Measurements from ENCODE around the gene RPS19BP1.
"Not testable (repeated sequence)": the region's sequence is repeated elsewhere in the genome, so short reads cannot be mapped to it uniquely, and the experiment has no call there.

The RPS19BP1 gene

DNA sequence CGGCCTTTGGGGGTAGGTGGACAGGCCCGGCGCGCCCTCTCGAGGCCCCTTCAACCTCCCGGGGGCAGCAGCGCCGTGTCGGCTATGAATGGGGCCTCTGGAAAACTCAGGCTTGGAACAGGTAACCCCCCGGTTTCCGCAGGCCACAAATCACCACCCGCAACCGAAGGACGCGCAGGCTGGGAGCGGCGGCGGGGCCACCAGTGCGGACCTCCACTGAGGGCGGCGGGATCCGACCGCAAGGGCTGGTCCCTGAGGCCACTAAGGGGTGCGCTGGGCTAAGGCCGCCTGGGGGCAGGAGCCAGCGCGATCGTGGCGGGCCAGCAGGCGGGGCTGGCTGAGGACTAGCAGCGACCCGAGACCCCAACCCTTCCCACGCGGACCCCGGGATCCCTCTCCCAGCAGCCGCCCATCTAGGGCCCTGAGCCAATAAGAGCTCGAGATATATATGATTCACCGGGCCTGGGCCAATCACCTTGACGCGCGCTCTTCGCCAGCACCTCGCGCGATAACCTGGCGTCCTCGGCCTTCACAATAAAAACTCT, 12.8 kb downstream of the RPS19BP1 start:
- Mint-ChIP-seq H3K27ac (peak overlapping the region; percentile 93), H3K27me3 (no peaks in the 10 kb centered on the region), H3K4me1 (peaks cover 30% of the 10 kb centered on the region), H3K9me3 (no peaks in the 10 kb centered on the region), H3K4me3 (peak overlapping the region; percentile 91), H3K36me3 (peaks cover 23% of the 10 kb centered on the region)
- ATAC-seq (ENCODE audit: low read depth) (peak; percentile 89), DNase-seq (ENCODE audit: low spot score in 2 of 2) (no peak)

DNA sequence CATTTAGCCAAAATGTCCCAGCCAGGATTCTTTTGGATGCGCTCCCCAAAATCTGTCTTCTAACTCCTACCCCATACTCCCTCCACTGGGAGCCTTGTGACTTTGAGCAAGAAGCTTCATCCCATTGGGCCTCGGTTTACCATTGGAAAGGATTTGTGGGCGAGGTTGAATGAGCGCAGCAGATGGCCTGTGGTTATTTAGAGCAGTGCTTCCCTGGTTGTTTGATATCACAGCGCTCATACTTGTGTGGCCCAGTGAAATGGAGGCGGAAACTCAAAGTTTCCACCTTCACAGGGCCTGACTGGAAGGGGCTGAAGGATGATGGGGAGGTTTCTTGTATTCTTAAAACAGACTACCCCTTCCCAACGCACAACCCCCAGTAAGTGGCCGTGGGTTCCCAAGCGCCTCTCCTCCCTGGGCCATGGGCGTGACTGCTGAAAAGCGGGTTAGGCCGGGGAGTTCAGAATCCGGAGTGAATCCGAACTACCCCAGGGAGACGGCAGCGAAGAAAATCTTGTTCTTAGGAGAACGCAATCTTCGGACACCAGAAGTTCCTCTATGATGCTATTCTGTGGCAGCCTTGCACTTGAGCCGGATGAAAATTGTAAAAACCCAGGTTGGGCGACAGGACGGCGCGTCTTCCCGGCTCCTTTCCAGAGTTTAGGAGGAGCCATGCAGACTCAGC, 13.4 kb downstream of the RPS19BP1 start:
- H3K27me3 Mint-ChIP-seq = no peaks in the 10 kb centered on the region
- H3K4me3 Mint-ChIP-seq = peak overlapping the region; percentile 91
- peaks cover 32% of the 10 kb centered on the region for H3K4me1 Mint-ChIP-seq
- H3K9me3 Mint-ChIP-seq = no peaks in the 10 kb centered on the region
- ATAC-seq (ENCODE audit: low read depth) = no peak
- H3K27ac Mint-ChIP-seq = peak overlapping the region; percentile 93
- peaks cover 26% of the 10 kb centered on the region for H3K36me3 Mint-ChIP-seq
- DNase-seq (ENCODE audit: low spot score in 2 of 2) = no peak

DNA sequence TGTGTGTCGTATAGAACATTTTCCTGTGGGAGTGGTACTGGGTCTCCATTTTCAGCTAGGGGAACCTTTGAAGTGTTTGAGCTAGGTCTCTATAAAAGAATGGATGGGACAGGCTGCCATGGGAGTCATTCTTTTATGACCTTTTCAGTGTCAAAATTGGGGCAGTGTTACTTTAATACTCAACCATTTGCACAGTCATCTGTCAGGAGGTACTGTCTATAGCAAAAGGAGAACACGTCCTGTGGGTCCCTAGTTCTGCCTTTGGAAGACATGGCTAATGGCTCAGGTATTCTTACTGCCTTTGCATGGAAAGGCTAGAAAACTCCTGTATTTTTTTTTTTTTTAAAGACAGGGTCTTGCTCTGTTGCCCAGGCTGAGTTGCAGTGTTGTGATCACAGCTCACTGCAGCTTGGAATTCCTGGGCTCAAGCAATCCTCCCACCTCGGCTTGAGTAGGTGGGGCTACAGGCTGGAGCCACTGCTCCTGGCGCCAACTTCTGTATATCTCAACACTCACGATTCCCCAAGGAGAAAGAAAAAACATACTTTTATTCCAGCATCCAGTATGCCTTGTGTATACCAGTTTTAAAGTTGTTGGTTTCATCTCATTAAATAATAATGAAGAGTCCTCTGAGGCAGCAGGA, 14.3 kb downstream of the RPS19BP1 start:
- Mint-ChIP-seq H3K9me3 (no peaks in the 10 kb centered on the region), H3K27ac (peak overlapping the region; percentile 31), H3K4me3 (peak overlapping the region; percentile 91), H3K4me1 (peaks cover 27% of the 10 kb centered on the region), H3K36me3 (peaks cover 27% of the 10 kb centered on the region), H3K27me3 (no peaks in the 10 kb centered on the region)
- DNase-seq (ENCODE audit: low spot score in 2 of 2) = no peak
- no peak for ATAC-seq (ENCODE audit: low read depth)

DNA sequence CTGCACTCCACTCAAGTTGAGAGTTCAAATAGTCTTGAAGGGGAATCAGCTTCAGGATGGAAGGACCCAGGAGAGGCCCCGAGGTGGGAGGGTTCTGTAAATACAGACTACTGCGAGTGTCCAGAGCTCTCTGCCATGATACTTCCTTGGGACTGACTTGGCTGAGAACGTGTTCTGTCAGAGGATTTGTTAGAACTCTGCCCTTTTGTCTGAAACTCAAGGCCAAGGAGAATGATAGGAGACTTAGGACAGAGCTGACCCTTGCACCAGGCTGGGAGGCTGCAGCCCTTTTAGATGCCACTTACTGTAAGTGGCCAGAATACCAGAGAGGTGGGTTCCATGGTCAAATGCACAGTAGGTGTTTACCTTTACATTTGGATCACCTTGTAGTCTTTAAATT, 15.1 kb downstream of the RPS19BP1 start:
- ATAC-seq (ENCODE audit: low read depth) (no peak), DNase-seq (ENCODE audit: low spot score in 2 of 2) (no peak)
- Mint-ChIP-seq H3K27me3 (no peaks in the 10 kb centered on the region), H3K9me3 (no peaks in the 10 kb centered on the region), H3K4me1 (peaks cover 20% of the 10 kb centered on the region), H3K36me3 (peaks cover 30% of the 10 kb centered on the region), H3K4me3 (no peak overlapping the region), H3K27ac (peak overlapping the region; percentile 31)

DNA sequence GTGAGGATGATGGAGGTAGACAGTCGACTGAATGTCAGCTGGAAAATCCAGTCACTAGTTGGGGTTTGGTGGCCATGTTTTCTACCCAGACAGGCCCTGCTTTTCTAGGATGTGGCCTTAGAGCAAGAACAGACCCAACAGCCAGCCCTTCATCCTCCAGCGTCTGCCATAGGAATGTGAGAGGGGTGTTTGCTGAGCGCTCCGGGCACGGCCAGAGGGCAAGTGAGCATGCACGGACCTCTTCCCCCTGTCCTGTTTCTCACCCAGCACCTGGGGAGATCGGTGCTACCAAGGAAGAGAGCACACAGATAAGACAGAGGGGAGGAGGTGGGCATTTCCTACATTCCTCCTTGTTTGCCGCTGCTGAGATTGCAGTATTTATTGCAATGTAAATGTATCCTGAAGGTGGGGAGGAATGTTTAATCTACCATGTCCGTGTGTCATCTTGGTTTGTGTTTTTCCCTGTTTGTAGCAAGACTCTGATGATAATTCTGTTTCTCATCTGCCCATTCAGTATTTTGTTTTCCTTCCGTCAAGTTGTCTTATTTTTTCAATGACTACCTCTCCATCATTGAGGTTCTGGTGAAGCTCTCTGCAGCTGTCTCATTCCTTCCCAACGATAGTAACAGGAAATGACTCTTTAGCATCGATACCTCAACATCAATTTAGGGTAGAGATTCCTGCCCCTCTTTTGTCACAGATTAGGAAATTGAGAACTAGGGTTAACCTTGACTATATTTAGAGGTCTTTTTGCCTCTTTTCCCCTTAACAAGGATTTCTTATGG, 17.1 kb downstream of the RPS19BP1 start:
- H3K36me3 Mint-ChIP-seq = peaks cover 26% of the 10 kb centered on the region
- H3K4me3 Mint-ChIP-seq = no peak overlapping the region
- peak overlapping the region; percentile 33 for H3K27ac Mint-ChIP-seq
- no peak for ATAC-seq (ENCODE audit: low read depth)
- H3K4me1 Mint-ChIP-seq = peaks cover 13% of the 10 kb centered on the region
- H3K27me3 Mint-ChIP-seq = no peaks in the 10 kb centered on the region
- no peaks in the 10 kb centered on the region for H3K9me3 Mint-ChIP-seq
- no peak for DNase-seq (ENCODE audit: low spot score in 2 of 2)

DNA sequence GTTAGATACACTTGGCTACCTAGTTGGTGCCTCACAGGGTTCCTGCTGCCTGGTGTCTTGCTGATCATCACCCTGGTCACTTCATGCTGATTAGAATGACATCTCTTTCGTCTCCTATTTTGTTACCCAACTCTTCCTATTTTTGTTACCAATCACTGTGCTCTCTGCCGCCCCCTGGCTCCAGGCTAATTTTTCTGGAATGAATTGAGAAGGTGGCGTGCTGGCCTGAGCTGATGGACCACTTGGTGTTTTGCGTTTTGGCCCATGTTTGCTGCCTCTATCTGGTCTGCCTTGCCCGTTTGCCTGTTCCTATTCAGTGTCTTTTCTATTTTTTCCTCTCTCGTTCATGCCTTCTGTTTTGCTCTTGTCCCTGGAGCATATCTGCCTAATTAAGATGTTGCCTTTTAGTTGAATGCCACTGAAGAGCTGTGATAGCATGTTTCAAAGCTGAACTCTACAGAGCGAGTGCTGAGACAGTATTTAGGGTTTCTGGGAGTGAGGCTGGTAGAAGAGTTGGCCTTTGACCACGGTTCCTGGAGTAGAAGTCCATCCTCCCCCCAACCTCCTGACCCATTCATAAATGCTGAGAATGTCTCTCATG, 18.1 kb downstream of the RPS19BP1 start:
- H3K36me3 Mint-ChIP-seq = peaks cover 29% of the 10 kb centered on the region
- no peaks in the 10 kb centered on the region for H3K27me3 Mint-ChIP-seq
- DNase-seq (ENCODE audit: low spot score in 2 of 2) (peak; percentile 51 to 70), ATAC-seq (ENCODE audit: low read depth) (peak; percentile 47)
- H3K4me1 Mint-ChIP-seq = peaks cover 16% of the 10 kb centered on the region
- no peak overlapping the region for H3K27ac Mint-ChIP-seq
- H3K4me3 Mint-ChIP-seq = no peak overlapping the region
- no peaks in the 10 kb centered on the region for H3K9me3 Mint-ChIP-seq

DNA sequence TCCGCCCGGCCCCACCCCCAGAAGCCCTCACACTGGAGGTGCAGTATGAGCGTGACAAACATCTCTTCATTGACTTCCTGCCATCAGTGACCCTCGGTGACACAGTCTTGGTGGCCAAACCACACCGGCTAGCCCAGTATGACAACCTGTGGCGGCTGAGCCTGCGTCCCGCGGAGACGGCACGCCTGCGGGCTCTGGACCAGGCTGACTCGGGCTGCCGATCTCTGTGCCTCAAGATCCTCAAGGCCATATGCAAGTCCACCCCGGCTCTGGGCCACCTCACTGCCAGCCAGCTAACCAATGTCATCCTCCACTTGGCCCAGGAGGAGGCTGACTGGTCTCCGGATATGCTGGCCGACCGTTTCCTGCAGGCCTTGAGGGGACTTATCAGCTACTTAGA, 18.8 kb downstream of the RPS19BP1 start:
- Mint-ChIP-seq H3K27ac (peak overlapping the region; percentile 24), H3K9me3 (no peaks in the 10 kb centered on the region), H3K4me1 (peaks cover 20% of the 10 kb centered on the region), H3K27me3 (no peaks in the 10 kb centered on the region), H3K4me3 (no peak overlapping the region), H3K36me3 (peaks cover 32% of the 10 kb centered on the region)
- no peak for ATAC-seq (ENCODE audit: low read depth)
- DNase-seq (ENCODE audit: low spot score in 2 of 2) = no peak

DNA sequence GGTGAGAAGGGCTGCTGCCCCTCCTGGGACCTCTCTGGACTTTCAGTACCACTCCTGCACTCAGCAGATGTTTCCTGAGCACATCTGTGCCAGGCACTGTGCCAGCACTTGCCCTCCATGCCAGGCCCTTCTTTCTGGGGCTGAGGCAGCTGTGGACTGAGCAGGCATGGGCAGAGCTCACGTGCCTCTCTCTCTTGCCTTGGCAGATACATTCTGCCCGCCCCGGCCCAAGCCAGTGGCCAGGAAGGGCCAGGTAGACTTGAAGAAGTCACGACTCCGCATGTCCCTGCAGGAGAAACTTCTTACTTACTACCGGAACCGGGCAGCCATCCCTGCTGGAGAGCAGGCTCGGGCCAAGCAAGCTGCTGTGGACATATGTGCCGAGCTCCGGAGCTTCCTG, 20.5 kb downstream of the RPS19BP1 start:
- Mint-ChIP-seq H3K36me3 (peaks cover 36% of the 10 kb centered on the region), H3K4me3 (no peak overlapping the region), H3K27ac (no peak overlapping the region), H3K4me1 (peaks cover 26% of the 10 kb centered on the region), H3K27me3 (no peaks in the 10 kb centered on the region), H3K9me3 (no peaks in the 10 kb centered on the region)
- no peak for DNase-seq (ENCODE audit: low spot score in 2 of 2)
- ATAC-seq (ENCODE audit: low read depth) = no peak

DNA sequence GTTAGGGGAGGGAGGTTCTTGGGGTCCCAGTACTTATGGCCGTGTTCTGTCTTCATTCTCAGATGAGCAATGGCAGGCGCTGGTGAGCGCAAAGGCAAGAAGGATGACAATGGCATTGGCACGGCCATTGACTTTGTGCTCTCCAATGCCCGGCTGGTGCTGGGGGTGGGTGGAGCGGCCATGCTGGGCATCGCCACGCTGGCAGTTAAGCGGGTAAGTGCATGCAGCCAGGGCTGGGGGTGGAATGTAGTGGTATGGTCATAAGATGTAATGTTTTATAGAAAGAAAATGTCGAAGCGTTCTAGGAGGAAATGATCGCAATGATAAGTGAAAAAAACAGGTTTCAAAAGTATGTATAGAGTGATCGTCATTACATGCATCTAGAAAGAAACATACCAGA, 21.3 kb downstream of the RPS19BP1 start:
- DNase-seq (ENCODE audit: low spot score in 2 of 2) (no peak), ATAC-seq (ENCODE audit: low read depth) (no peak)
- Mint-ChIP-seq H3K9me3 (no peaks in the 10 kb centered on the region), H3K4me1 (peaks cover 28% of the 10 kb centered on the region), H3K27ac (no peak overlapping the region), H3K4me3 (no peak overlapping the region), H3K27me3 (no peaks in the 10 kb centered on the region), H3K36me3 (peaks cover 42% of the 10 kb centered on the region)

DNA sequence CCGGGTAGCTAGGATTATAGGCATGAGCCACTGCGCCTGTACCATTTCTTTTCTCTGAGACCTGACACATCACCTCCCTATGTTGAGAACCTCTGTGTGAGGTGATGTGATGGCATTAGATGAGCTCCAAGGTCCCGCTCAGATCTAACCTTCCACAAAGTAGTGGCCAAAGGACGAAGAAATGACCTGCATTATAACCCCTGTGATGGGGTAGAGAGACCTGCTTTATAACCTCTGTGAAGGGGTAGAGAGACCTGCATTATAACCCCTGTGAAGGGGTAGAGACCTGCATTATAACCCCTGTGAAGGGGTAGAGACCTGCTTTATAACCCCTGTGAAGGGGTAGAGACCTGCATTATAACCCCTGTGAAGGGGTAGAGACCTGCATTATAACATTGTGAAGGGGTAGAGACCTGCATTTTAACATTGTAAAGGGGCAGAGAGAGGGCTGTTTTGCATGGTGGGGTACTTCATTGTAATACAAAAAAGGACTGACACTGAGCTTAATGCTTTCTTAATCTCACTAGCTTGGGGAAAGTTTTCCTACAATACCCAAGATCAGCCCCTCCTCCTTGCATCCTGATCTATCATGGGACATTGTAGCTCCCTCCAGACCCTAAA, 21.9 kb downstream of the RPS19BP1 start:
- Mint-ChIP-seq H3K27ac (no peak overlapping the region), H3K36me3 (peaks cover 44% of the 10 kb centered on the region), H3K4me3 (no peak overlapping the region), H3K27me3 (no peaks in the 10 kb centered on the region), H3K4me1 (peaks cover 25% of the 10 kb centered on the region), H3K9me3 (no peaks in the 10 kb centered on the region)
- DNase-seq (ENCODE audit: low spot score in 2 of 2) (no peak), ATAC-seq (ENCODE audit: low read depth) (no peak)

DNA sequence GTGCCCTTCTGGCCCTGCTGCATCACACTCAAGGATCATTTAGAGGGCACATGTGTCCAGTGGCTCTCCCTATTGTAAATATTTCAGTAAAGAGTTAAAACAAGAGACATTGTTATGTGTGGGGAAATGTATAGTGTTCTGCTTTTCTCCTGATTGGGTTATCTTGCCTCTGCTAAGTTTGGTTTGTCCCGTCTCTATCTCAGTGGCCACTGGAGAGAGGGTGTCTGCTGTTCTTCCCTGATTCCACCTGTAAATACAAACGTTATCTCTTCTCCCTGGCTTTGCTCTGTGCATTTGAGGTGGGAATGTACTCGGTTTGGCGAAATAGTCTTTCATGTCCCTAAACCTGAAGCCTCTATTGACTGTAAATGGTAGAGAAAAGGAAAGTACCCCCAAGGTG, 24.2 kb downstream of the RPS19BP1 start:
- H3K4me1 Mint-ChIP-seq = peaks cover 31% of the 10 kb centered on the region
- H3K27ac Mint-ChIP-seq = no peak overlapping the region
- DNase-seq (ENCODE audit: low spot score in 2 of 2) (no peak), ATAC-seq (ENCODE audit: low read depth) (no peak)
- peaks cover 44% of the 10 kb centered on the region for H3K36me3 Mint-ChIP-seq
- H3K4me3 Mint-ChIP-seq = no peak overlapping the region
- H3K27me3 Mint-ChIP-seq = no peaks in the 10 kb centered on the region
- no peaks in the 10 kb centered on the region for H3K9me3 Mint-ChIP-seq

DNA sequence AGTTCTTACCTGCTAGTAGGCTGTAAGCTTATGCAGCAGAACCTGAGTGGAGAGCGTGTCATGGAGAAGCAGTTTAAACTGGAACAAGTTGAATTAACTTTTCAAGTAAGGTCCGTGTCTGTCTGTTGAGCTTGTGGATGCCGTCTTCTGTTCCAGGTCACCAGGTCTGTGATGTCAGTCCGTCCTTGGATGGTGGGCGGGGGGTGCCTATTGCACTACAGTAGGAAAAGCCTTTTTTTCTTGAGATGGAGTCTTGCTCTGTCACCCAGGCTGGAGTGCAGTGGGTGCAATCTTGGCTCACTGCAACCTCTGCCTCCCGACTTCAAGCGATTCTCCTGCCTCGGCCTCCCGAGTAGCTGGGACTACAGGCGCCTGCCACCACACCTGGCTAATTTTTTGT, 25.5 kb downstream of the RPS19BP1 start:
- Mint-ChIP-seq H3K4me1 (peaks cover 33% of the 10 kb centered on the region), H3K36me3 (peaks cover 39% of the 10 kb centered on the region)
- DNase-seq (ENCODE audit: low spot score in 2 of 2); H3K4me3 Mint-ChIP-seq; H3K27ac Mint-ChIP-seq; ATAC-seq (ENCODE audit: low read depth); H3K9me3 Mint-ChIP-seq; H3K27me3 Mint-ChIP-seq: not testable (repeated sequence)

DNA sequence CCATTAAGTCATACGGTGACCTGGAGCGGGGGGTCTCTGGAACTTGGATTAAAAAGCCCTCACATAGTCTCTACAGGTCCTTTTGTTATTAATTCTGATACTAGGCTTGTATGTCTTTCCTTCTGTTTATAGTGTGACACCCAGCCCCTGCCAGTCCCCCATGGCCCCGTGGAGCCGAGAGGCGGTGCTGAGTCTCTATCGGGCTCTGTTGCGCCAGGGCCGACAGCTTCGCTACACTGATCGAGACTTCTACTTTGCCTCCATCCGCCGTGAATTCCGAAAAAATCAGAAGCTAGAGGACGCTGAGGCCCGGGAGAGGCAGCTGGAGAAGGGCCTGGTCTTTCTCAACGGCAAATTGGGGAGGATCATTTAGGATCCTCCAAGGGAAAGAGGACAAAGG, 28.5 kb downstream of the RPS19BP1 start:
- H3K27me3 Mint-ChIP-seq = no peaks in the 10 kb centered on the region
- H3K4me1 Mint-ChIP-seq = peaks cover 30% of the 10 kb centered on the region
- peaks cover 25% of the 10 kb centered on the region for H3K36me3 Mint-ChIP-seq
- no peak for DNase-seq (ENCODE audit: low spot score in 2 of 2)
- no peak for ATAC-seq (ENCODE audit: low read depth)
- H3K27ac Mint-ChIP-seq = no peak overlapping the region
- H3K4me3 Mint-ChIP-seq = no peak overlapping the region
- no peaks in the 10 kb centered on the region for H3K9me3 Mint-ChIP-seq

Measured in memory B cell (primary cell).